MV-4-11 (cell line): ENCODE results near the gene EEPD1.
A peak's percentile ranks its signal among the peaks of the same experiment; 100 is the strongest.
"Not testable (repeated sequence)": the region's sequence is repeated elsewhere in the genome, so short reads cannot be mapped to it uniquely, and the experiment has no call there.

Experiments used
- DNase-seq: peaks from one replicate; lab custom pipeline; 2025; lab: John Stamatoyannopoulos, UW

Gene EEPD1

GRCh38 chr7:36152756-36153570, at the start of gene EEPD1:
Gene EEPD1, plus strand, starts transcription at chr7:36153254. Its CDS starts 1,071 bp downstream, at chr7:36154325.
- DNase-seq: peak; percentile 97

GRCh38 chr7:36103837-36104561, 49.1 kb upstream of the EEPD1 start:
- DNase-seq: peak; percentile 29

GRCh38 chr7:36106972-36107908, 45.8 kb upstream of the EEPD1 start:
- not testable (repeated sequence) for DNase-seq

- DNase-seq: no peak
Observed at GRCh38 chr7:36107926-36108631, 45.0 kb upstream of the EEPD1 start.

- no peak for DNase-seq
Observed at GRCh38 chr7:36109013-36109627, 43.9 kb upstream of the EEPD1 start.

GRCh38 chr7:36110584-36110983, 42.5 kb upstream of the EEPD1 start:
- no peak for DNase-seq

- DNase-seq: no peak
Observed at GRCh38 chr7:36112969-36113368, 40.1 kb upstream of the EEPD1 start.

- no peak for DNase-seq
Observed at GRCh38 chr7:36114355-36114754, 38.7 kb upstream of the EEPD1 start.

GRCh38 chr7:36115448-36116321, 37.4 kb upstream of the EEPD1 start:
- DNase-seq: peak; percentile 96

- DNase-seq: no peak
Observed at GRCh38 chr7:36116347-36117202, 36.5 kb upstream of the EEPD1 start.

- DNase-seq: no peak
Observed at GRCh38 chr7:36117203-36117840, 35.7 kb upstream of the EEPD1 start.

GRCh38 chr7:36118344-36118743, 34.7 kb upstream of the EEPD1 start:
- DNase-seq: no peak

- peak; percentile 99 for DNase-seq
Observed at GRCh38 chr7:36119005-36119706, 33.9 kb upstream of the EEPD1 start.

GRCh38 chr7:36119983-36120646, 32.9 kb upstream of the EEPD1 start:
- DNase-seq: not testable (repeated sequence)

- DNase-seq: not testable (repeated sequence)
Observed at GRCh38 chr7:36125630-36126029, 27.4 kb upstream of the EEPD1 start.

- DNase-seq: peak; percentile 69
Observed at GRCh38 chr7:36127075-36127740, 25.8 kb upstream of the EEPD1 start.
